GM18951 (cell line): ENCODE data around the gene KIZ.

Experiments
- POLR2A ChIP-seq: IDR thresholded peaks from 4 replicates; pipeline ENCODE4 v1.6.1; 2011; ENCODE audit warnings: mild to moderate bottlenecking; ENCODE audit not compliant: insufficient read length, insufficient read depth; ENCODE audit errors: extremely low read depth
- in situ Hi-C: fragments of 300-500 bp; cut with MboI; formaldehyde crosslinking; loops from one replicate; pipeline ENCODE4 v1.12.0; 2022; ENCODE audit warnings: low sequenced_read_pairs, mixed read lengths, inconsistent platforms; ENCODE audit not compliant: unreplicated experiment

The KIZ gene

GRCh38 chr20:21100578-21101452 is 25.1 kb upstream of the KIZ start:
- in situ Hi-C loops, result no loop called here
- no peak for TF ChIP-seq POLR2A

GRCh38 chr20:21101453-21101931 is 24.4 kb upstream of the KIZ start:
- in situ Hi-C loops, result no loop called here
- peak; percentile 39 for TF ChIP-seq POLR2A

DNA sequence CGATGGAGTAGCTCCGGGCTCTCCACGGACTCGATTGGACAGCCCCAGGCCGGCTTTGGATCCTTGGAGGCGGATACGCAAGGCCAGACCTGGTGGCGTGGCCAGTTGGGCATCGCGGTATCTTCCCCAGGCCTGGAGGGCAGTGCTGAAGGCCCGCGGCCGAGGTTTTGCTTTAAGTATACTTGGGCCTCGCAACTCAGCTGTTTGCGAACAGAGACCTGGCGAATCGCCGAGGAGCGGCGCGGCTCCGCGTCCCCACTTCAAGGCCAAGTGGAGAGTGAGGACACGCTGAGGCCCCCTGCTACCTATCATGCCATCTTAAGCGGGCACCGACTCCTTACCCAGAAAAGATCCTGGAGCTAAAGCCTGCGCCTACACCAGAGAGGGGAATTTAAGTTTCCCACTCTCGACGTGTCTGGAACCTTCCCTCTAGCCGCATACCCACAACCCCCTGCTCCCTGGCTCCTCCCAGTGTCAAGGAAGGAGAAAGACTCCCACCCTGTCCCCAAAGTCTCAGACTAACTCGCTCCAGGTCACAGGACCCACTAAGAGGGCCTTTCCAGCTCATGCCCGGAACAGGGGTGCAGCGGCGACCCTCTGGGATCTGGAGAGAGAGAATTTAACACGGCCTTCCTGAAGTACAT is 23.8 kb upstream of the KIZ start:
- in situ Hi-C loops, result no loop called here
- no peak for TF ChIP-seq POLR2A

GRCh38 chr20:21102603-21103311 is 23.1 kb upstream of the KIZ start:
- TF ChIP-seq POLR2A, result peak; percentile 30

DNA sequence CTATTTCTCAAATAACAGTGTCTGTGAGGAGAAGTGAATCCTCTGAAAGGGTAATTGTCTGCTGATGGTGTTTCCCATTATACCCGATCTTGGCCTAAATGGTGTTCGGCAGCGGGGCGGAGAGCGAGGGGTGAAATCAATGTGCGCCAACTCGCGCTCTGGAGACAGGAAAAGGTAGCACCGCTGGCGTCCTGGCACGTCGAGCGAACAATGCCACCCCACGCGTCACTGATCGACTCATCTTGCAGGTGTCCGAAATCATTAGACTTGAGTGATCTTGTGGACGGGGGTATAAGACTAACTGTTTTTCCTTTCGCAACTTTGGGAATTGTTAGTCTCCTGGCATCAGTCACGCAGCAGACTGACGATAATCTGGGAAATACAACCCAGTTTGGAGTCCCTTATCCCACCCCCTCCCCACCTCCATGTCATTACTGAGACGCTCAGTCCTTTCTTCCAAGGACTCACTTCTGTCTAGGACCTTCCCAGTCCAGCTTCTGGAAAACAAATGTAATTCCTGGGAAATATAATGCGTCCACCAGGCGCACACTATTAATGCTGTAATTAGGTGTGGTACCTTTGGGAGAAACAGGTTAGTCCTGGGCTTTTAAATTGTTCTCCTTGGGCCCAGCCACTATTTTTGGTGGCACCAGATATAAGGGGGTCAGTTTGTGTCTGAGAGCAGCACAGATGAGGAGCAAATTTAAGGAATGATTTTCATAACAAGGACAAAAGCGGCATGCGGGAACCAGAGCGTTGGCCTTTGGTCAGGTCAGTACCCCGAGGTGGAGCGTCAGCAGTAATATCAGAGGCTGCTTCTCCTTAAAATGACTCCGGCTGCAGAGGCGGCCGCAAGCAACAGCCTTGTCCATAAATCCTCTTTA is 22.1 kb upstream of the KIZ start:
- in situ Hi-C loops, result no loop called here
- no peak for TF ChIP-seq POLR2A

More at GRCh38 chr20:21102603-21103311, 23.1 kb upstream of the KIZ start:
- in situ Hi-C loops, result no loop called here

DNA sequence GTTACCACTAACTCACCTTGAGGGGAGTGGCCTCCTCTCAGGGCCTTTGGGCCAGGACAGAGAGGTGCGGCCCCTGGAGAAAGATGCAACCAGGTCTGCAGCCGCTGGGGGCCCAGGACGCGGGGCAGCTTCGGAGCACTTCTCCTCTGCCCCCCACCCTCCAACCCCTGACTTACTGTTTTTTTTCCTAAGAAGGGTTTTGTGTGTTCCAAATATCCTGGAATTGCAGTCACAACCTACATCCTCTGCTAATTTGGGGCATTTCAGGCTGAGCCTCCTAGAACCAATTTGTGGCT is 21.5 kb upstream of the KIZ start:
- no peak for TF ChIP-seq POLR2A
- in situ Hi-C loops, result no loop called here

GRCh38 chr20:21104921-21105320 is 21.0 kb upstream of the KIZ start:
- in situ Hi-C loops, result no loop called here
- no peak for TF ChIP-seq POLR2A

DNA sequence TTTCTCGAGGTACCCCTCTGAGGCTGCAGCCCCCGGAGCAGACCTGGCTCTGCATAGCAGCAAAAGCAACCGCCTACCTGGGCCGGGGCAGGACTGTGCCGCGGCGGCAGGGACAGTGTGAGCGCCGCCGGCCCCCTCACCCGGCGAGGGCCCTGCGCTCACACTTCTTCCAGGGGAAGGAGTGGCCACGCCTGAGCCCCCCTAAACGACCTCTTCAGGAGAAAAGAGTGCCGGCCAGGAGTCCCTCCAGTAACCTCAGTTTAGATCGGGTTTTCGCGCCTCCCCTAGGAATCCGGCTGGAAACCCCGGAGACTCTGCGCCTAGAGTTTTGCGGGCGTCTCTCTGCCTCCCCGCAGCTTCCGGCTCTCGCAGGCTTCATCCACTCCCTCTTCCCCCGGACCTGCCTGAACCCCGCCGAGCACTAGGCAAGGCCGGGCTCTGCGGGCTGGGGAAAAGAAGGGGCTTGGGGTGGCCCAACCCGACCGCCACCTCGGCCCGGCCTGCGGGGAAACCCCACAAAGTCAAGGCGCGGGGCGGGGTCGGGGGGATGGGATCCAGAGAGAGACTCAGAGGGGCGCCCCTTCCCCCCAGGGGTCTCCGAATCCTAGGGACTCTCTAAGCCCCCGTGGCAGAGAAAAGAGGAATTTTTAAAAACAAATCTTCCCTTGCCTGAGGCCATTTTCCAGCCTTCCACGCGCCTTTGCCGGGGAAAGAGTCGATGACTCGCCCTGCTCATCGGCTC is 20.3 kb upstream of the KIZ start:
- in situ Hi-C loops, result no loop called here
- no peak for TF ChIP-seq POLR2A

GRCh38 chr20:21106171-21107017 is 19.5 kb upstream of the KIZ start, which contains the start of gene LINC00237:
Gene LINC00237 (minus strand): TSS chr20:21106358.
- in situ Hi-C loops, result no loop called here
- no peak for TF ChIP-seq POLR2A

DNA sequence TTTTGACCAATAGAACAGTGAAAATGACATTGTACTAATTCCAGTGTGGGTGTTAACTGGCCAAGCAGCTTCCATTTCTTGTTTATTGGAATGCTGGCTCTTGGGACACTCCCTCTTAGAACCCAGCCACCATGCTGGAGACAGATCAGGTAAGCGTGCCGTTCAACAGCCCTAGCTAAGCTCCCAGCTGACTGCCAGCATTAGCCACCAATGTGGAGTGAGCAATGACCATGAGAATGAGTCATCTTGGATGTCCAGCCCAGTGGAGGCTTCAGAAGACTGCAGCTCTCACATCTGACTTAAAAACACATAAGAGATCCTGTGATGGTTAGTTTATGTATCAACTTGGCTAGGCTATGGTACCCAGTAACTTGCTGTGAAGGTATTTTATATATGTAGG is 16.7 kb upstream of the KIZ start:
- in situ Hi-C loops, result no loop called here

DNA sequence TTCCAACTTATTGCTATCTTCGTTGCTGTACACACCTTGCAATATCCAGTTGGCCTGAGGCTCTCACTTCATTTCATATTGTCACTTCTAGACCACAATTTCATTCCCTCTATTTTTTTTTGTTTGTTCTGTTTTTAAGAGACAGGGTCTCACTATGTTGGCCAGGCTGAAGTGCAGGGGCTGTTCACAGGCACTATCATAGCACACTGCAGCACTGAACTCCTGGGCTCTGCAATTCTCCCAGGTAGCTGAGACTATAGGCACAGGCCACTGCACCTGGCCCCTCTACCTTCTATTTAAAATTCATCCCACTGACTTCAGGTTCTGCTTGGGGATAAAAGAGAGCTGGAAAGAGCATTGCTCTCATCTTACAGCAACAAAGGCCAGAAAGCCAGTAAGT is 15.1 kb upstream of the KIZ start:
- no peak for TF ChIP-seq POLR2A
- in situ Hi-C loops, result no loop called here

More for the DNA sequence above, 16.7 kb upstream of the KIZ start:
- no peak for TF ChIP-seq POLR2A
